OCI-LY3 (cell line): ENCODE results near the gene ARID5B.

Experiments
- EZH2phosphoT487 ChIP-seq: fragments of 200-600 bp; shearing (Covaris generic); IDR thresholded peaks from 2 replicates; pipeline ENCODE4 v1.6.1; 2018; ENCODE audit warnings: antibody characterized with exemption, mixed run types, low read depth
- TF ChIP-seq, protein P1 (sequence below): fragments of 200-600, 300-600 bp; sonication (generic); IDR thresholded peaks from 2 replicates; pipeline ENCODE4 v1.5.1; 2014; ENCODE audit warnings: antibody characterized with exemption, low read length, low read depth

DNA sequence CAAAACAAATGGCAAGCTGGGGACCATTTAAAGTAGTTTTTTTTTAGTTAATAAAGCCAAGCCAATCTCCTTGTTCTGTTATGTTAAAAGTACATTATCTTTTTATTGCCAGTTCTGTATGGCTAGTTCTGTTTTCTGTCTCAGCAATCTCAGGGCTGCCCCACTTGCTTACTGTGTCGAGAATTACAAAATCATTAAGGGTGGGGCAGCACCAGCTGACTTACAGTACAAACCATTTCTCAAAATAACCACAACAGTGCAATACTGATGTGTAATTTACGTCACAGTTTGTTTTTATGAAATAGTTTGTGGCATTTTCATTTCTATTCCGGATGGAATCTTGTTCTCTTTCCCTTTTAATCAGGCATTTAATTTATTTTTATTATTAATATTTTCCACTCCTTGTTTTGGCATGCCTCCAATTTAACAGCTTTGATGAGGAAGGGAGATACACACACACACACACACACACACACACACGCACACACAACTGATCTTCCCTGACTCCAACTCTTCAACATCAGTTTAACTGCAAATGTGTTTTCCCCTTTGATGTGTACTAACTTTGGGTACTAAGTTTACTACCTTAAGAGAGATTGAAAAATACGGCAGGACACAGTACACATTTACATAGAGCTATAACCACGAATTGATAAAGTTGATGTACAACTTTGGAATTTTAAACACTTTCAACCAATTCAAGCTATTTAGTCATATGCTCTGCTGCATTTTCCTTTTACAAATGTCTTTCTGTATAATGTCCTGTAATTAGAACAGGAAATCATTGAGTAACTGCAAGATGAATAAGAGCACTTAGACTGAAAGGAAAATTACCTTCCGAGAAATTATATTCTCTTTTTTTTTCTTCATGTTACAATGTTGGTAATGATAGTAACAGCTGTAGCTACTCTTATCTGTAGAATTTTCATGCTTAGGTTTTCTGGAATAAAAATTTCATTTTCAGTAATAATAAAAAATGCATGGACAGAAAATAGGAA lies 91.5 kb downstream of the ARID5B start:
- TF ChIP-seq, protein P1, sequence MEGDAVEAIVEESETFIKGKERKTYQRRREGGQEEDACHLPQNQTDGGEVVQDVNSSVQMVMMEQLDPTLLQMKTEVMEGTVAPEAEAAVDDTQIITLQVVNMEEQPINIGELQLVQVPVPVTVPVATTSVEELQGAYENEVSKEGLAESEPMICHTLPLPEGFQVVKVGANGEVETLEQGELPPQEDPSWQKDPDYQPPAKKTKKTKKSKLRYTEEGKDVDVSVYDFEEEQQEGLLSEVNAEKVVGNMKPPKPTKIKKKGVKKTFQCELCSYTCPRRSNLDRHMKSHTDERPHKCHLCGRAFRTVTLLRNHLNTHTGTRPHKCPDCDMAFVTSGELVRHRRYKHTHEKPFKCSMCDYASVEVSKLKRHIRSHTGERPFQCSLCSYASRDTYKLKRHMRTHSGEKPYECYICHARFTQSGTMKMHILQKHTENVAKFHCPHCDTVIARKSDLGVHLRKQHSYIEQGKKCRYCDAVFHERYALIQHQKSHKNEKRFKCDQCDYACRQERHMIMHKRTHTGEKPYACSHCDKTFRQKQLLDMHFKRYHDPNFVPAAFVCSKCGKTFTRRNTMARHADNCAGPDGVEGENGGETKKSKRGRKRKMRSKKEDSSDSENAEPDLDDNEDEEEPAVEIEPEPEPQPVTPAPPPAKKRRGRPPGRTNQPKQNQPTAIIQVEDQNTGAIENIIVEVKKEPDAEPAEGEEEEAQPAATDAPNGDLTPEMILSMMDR: no peak
- no peak for TF ChIP-seq EZH2phosphoT487
